ENCODE results near the gene PBX1. TPM values are rescaled to one million over a fixed set of nuclear protein-coding genes. Genes with fewer than 3 reads are reported as not detected.

Gene PBX1
- total and polyA plus RNA-seq, 2 donors (not counting 3 experiments of a cell fraction or from before 2014, with no cell fraction given) = 10.7 to 24.1 TPM

- DNase-seq (ENCODE audit: low read depth, low spot score) = no peak
- H3K9ac ChIP-seq (replicated peaks; ENCODE audit: extremely low read depth, insufficient read depth, low read length) = peak overlapping the region; percentile 86
- H3K27ac ChIP-seq (ENCODE audit: insufficient read depth, low read depth, low read length) = peak overlapping the region; percentile 68
- FAIRE-seq = no peak
- H3K9me3 ChIP-seq (replicated peaks; ENCODE audit: control insufficient read depth, insufficient read depth, low read length) = no peaks in the 10 kb centered on the region
- BruUV-seq (replicated peaks) = no TSS peak
- TF ChIP-seq EZH2 (IDR thresholded peaks at IDR 0.05; ENCODE audit: borderline replicate concordance, low read depth, low read length, severe bottlenecking) = no peak
- H3K36me3 ChIP-seq (ENCODE audit: control insufficient read depth in 2 of 2, extremely low read depth in 1 of 2, insufficient read depth in 2 of 2, low read length in 2 of 2) = no peaks in the 10 kb centered on the region
- H3K4me2 ChIP-seq (ENCODE audit: insufficient read depth, low read length) = peak overlapping the region; percentile 100
- H4K20me1 ChIP-seq (replicated peaks; ENCODE audit: control insufficient read depth, extremely low read depth, insufficient read depth, low read length) = no peaks in the 10 kb centered on the region
- H3K79me2 ChIP-seq (ENCODE audit: control insufficient read depth, insufficient read depth, low read length) = no peaks in the 10 kb centered on the region
- no peaks in the 10 kb centered on the region for H3K9me1 ChIP-seq (replicated peaks; ENCODE audit: control insufficient read depth, extremely low read depth, insufficient read depth, low read length)
- no peaks in the 10 kb centered on the region for H3K27me3 ChIP-seq (ENCODE audit: control insufficient read depth in 2 of 2, insufficient read depth in 2 of 2, low read length in 2 of 2)
- H2AFZ ChIP-seq (ENCODE audit: low read depth, low read length) = peak overlapping the region; percentile 99
- ChIA-PET CTCF (no interaction called here), POLR2A (no interaction called here)
- intact Hi-C loops (cut with micrococcal nuclease) = no loop called here
- peak overlapping the region; percentile 88 to 99 (median 99) for H3K4me3 ChIP-seq (replicated peaks in 1 of 3; ENCODE audit: insufficient read depth in 1 of 3, low read depth in 1 of 3, low read length in 3 of 3)
- peaks cover 46% of the 10 kb centered on the region for H3K4me1 ChIP-seq (ENCODE audit: control insufficient read depth, extremely low read depth, insufficient read depth, low read length)
- dilution Hi-C loops (cut with MboI; ENCODE audit: extremely low pct_ligation_motif_present, low sequenced_read_pairs) = no loop called here
Observed at GRCh38 chr1:164560556-164560955, 1.6 kb downstream of the PBX1 start.

- no TSS peak for BruUV-seq (replicated peaks)
- Histone ChIP-seq H3K27ac (ENCODE audit: insufficient read depth, low read depth, low read length) (peak overlapping the region; percentile 23), H4K20me1 (replicated peaks; ENCODE audit: control insufficient read depth, extremely low read depth, insufficient read depth, low read length) (no peaks in the 10 kb centered on the region), H3K36me3 (ENCODE audit: control insufficient read depth in 2 of 2, extremely low read depth in 1 of 2, insufficient read depth in 2 of 2, low read length in 2 of 2) (no peaks in the 10 kb centered on the region), H3K79me2 (ENCODE audit: control insufficient read depth, insufficient read depth, low read length) (no peaks in the 10 kb centered on the region), H3K9me3 (replicated peaks; ENCODE audit: control insufficient read depth, insufficient read depth, low read length) (no peaks in the 10 kb centered on the region), H3K4me2 (ENCODE audit: insufficient read depth, low read length) (peak overlapping the region; percentile 100), H3K27me3 (ENCODE audit: control insufficient read depth in 2 of 2, insufficient read depth in 2 of 2, low read length in 2 of 2) (no peaks in the 10 kb centered on the region), H3K4me1 (ENCODE audit: control insufficient read depth, extremely low read depth, insufficient read depth, low read length) (peaks cover 46% of the 10 kb centered on the region), H3K9ac (replicated peaks; ENCODE audit: extremely low read depth, insufficient read depth, low read length) (peak overlapping the region; percentile 86), H3K4me3 (replicated peaks in 1 of 3; ENCODE audit: insufficient read depth in 1 of 3, low read depth in 1 of 3, low read length in 3 of 3) (peak overlapping the region; percentile 88 to 99 (median 99)), H3K9me1 (replicated peaks; ENCODE audit: control insufficient read depth, extremely low read depth, insufficient read depth, low read length) (no peaks in the 10 kb centered on the region), H2AFZ (ENCODE audit: low read depth, low read length) (peak overlapping the region; percentile 99)
- TF ChIP-seq POLR2A (IDR thresholded peaks at IDR 0.05; ENCODE audit: low read depth, low read length) (no peak), POLR2AphosphoS5 (IDR thresholded peaks at IDR 0.05; ENCODE audit: insufficient read depth, low read depth, low read length) (no peak), EZH2 (IDR thresholded peaks at IDR 0.05; ENCODE audit: borderline replicate concordance, low read depth, low read length, severe bottlenecking) (no peak), JUN (IDR thresholded peaks at IDR 0.05; ENCODE audit: borderline replicate concordance, insufficient read depth, insufficient read length, low read depth) (no peak), FOS (IDR thresholded peaks at IDR 0.05; ENCODE audit: borderline replicate concordance, insufficient read depth, low read length) (no peak), GATA2 (IDR thresholded peaks at IDR 0.05; ENCODE audit: insufficient read depth, insufficient read length, low read depth, low read length) (no peak), MYC (IDR thresholded peaks at IDR 0.05; ENCODE audit: low read depth, low read length) (no peak)
- TF ChIP-seq, protein P1, sequence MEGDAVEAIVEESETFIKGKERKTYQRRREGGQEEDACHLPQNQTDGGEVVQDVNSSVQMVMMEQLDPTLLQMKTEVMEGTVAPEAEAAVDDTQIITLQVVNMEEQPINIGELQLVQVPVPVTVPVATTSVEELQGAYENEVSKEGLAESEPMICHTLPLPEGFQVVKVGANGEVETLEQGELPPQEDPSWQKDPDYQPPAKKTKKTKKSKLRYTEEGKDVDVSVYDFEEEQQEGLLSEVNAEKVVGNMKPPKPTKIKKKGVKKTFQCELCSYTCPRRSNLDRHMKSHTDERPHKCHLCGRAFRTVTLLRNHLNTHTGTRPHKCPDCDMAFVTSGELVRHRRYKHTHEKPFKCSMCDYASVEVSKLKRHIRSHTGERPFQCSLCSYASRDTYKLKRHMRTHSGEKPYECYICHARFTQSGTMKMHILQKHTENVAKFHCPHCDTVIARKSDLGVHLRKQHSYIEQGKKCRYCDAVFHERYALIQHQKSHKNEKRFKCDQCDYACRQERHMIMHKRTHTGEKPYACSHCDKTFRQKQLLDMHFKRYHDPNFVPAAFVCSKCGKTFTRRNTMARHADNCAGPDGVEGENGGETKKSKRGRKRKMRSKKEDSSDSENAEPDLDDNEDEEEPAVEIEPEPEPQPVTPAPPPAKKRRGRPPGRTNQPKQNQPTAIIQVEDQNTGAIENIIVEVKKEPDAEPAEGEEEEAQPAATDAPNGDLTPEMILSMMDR (IDR thresholded peaks at IDR 0.05; ENCODE audit: extremely low read depth in 1 of 2, insufficient read depth in 1 of 2, low read depth in 1 of 2, low read length in 2 of 2) = no peak
- TF ChIP-seq, protein P2, sequence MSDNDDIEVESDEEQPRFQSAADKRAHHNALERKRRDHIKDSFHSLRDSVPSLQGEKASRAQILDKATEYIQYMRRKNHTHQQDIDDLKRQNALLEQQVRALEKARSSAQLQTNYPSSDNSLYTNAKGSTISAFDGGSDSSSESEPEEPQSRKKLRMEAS (IDR thresholded peaks at IDR 0.05; ENCODE audit: insufficient read depth, insufficient read length) = no peak
- POLR2A ChIA-PET = no interaction called here
- DNase-seq (ENCODE audit: low read depth, low spot score) (peak; percentile 54), FAIRE-seq (no peak)
- intact Hi-C loops (cut with micrococcal nuclease) = no loop called here
- dilution Hi-C loops (cut with MboI; ENCODE audit: extremely low pct_ligation_motif_present, low sequenced_read_pairs) = no loop called here
- CTCF ChIA-PET = no interaction called here
Observed at GRCh38 chr1:164561007-164561406, 2.0 kb downstream of the PBX1 start.
